Left hindlimb (tissue), 1 donor: Measurements from ENCODE around the gene TSPYL4.
A peak's percentile ranks its signal among the peaks of the same experiment; 100 is the strongest.
"Not testable (repeated sequence)": the region's sequence is repeated elsewhere in the genome, so short reads cannot be mapped to it uniquely, and the experiment has no call there.

ENCODE experiments used
- DNase-seq: peaks from one replicate; pipeline ENCODE4 v3.0.0-alpha.2; 2018

TSPYL4 gene

DNA sequence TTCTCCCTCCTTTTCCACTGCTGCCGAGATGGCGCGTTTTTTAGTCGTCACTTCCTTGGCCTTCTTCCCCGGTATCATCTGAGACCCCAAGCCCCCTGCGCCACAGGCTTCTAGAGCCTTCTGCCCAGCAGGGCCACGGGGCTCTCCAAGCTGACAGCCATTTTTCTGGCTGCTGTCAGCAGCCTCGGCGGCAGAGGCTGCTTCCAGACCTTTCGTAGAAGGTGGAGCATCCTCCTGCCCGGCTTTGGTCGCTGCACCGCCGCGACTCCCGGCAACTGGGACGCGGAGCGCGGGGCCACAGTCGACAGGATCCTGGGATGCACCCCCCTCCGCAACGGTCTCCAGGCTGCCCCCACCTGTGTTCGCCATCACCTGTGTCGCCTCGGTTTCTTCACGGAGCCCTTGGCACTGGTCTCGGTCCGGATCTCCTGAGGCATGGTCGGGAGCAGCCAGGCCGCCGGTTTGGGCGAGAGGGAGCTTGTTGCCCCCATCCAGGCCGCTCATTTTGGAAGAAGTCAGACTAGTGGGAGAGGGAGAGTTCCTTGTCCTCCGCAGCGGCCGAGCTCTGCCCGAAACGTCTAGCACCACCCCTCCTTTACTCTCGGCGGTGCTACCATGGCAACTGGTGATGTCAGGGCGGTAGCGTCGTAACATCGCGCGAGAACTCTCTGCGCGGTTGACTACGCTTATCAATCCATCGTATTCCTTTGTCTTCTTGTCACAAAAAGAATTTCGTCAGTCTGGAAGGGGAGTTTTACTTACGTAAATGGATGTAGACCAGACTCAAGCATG is at the start of gene TSPYL4:
TSS of gene TSPYL4 (minus strand) at position 571 of the 792 bp plus-strand sequence. CDS start at position 504, 67 bp downstream.
- DNase-seq = peak; percentile 96

DNA sequence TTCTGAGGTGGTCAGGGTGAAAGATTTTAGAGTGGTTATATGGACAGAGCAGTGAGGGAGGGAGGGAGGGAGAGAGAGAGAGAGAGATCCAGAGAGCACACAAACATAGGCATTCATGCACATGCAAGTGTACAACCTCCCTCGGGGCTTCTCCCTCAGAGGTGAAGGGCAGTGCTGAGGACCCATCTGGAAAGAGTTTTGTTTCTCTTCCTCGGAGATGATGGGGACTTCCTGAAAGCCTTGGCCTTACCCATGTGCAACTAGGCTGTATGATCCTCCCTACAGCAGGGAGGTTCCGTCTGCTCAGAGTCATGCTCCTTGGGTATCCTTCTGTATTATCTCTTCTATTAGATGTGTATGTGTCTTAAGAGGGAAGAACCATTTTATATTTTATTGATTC is 47.2 kb upstream of the TSPYL4 start:
- no peak for DNase-seq

DNA sequence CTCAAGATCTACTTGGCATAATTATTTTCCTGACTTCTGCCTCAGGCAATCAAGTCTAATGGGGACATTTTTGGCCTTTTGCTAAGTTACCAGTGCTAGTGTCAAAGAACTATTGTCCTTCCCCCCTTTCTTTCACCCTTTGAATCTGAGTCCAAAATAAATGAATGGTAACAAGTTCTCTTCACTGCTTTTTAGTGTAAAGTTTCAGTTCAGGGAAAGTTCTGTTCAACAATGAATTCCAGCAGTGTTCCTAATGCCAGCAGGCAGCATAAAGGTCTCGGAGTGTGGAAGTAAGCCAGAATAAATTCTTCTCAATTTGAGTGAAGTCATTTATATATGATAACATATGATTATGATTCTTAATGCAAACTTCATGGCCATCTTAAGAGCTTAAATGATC is 46.7 kb upstream of the TSPYL4 start:
- DNase-seq = no peak

- DNase-seq = no peak
These were observed 45.1 kb upstream of the TSPYL4 start for GRCh38 chr6:116298973-116299372.

DNA sequence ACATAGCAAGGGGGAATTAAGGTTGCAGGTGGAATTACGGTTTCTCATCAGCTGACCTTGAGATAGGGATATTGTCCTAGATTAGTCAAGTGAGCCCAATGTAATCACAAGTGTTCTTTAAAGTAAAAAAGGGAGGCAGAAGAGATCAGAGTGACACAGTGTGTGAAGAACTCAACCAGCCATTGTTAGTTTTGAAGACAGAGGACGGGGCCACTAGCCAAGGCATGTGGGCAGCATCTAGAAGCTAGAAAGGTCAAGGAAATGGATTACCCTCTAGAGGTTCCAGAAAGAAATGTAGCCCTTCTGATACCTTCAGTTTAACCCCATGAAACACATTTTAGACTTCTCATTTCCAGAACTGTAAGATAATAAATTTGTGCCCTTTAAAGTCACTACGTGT is 44.4 kb upstream of the TSPYL4 start:
- no peak for DNase-seq

DNA sequence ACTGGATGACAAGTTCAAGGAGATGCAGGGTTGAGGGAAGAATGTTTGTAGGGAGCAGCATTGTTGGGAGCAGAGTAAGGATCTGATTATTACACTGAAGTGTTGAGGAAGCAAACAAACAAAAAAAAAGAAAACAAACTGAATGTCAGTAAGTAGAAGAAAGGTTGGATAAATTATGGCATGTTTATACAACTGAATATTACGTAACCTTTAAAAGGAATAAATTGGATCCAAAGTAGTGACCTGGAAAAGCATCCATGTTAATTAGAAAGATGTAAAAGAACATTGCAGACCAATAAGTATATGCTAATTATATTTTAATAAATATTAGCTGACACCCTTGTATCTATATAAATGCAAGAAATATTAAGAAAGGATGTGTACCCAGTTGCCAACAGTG is 38.7 kb upstream of the TSPYL4 start:
- no peak for DNase-seq

GRCh38 chr6:116291701-116292396 is 38.0 kb upstream of the TSPYL4 start:
- no peak for DNase-seq

GRCh38 chr6:116290799-116291198 is 36.9 kb upstream of the TSPYL4 start:
- no peak for DNase-seq

DNA sequence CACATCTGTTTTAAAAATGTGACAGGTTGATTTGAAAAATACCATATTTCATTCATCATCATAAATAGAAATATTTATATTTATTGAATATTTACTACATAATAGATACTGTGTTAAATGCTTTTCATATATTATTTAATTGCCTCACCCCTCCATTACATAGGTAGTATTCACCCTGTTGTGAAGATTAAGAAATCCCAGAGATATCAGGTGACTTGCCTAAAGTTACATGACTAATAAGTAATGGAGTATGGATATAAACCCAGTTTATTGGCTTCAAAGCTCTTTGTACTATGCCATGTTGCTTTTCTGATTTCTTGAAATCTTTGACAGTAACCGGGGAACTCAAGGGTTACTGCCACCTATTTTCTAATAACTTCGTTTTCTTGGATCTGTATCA is 36.0 kb upstream of the TSPYL4 start:
- no peak for DNase-seq

- no peak for DNase-seq
These were observed 33.9 kb upstream of the TSPYL4 start for GRCh38 chr6:116287689-116288282.

- no peak for DNase-seq
These were observed 33.0 kb upstream of the TSPYL4 start for GRCh38 chr6:116286773-116287358.

DNA sequence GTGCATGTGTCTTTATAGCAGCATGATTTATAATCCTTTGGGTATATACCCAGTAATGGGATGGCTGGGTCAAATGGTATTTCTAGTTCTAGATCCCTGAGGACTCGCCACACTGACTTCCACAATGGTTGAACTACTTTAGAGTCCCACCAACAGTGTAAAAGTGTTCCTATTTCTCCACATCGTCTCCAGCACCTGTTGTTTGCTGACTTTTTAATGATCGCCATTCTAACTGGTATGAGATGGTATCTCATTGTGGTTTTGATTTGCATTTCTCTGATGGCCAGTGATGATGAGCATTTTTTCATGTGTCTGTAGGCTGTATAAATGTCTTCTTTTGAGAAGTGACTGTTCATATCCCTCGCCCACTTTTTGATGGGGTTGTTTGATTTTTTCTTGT is 31.1 kb upstream of the TSPYL4 start:
- not testable (repeated sequence) for DNase-seq

DNA sequence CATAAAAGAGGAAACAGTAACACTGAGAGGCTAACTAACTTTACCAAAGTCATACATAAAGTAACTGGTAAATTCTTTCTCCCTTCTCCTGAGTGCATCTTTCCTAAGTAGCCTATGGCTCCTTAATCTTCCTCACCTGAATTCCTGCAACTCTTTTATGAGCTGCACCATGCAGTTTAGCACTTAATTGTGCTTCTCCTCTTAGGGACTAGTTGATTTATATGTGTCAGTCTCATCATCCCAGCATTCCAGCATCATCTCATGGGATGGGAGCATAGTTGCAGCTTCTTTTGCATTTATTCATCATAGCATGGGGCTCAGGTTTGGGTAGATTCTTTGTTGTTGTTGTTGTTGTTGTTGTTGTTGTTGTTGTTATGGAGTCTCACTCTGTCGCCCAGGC is 29.3 kb upstream of the TSPYL4 start:
- DNase-seq = no peak

- DNase-seq = no peak
These were observed 28.8 kb upstream of the TSPYL4 start for GRCh38 chr6:116282698-116283097.

GRCh38 chr6:116280933-116281316 is 27.1 kb upstream of the TSPYL4 start:
- DNase-seq = no peak

DNA sequence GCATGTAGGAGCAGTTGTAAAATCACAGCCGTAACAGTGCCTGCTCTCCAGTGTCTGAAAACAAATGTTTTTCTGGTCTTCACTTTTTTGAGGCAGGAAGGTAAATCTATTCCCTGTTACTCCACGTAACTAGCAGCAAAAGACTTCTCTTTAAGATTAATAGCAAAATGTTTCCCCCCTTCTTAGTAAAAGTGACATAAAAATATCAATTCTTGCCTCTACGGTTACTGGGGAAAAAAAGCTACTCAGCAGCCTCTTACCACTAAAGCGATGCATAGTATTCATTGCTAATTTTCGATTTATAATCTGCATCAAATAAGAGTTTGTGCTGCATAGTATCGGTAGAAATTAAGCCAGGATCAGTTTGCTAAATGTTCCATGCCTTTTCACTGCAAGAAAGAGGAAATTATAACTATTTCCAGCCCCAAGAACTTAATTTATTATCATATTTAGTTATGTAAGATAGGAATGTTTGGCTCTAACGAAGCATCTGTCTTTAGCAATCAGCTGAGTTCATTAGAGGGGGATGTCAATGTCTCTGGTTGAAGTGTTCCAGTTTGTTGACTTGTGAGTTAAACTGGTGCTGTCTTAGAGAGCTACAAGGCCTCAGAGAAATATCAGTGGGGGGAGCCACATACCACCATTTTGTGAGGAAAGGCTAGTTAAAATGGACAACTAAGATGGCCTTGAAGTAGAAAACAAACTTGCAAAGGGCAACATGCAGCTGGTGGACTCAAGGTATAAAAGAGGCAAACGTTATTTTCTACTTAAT is 26.5 kb upstream of the TSPYL4 start:
- no peak for DNase-seq

GRCh38 chr6:116279232-116280160 is 25.6 kb upstream of the TSPYL4 start, which contains the start of gene TSPYL1:
TSPYL1 (minus strand) TSS chr6:116279930; CDS start chr6:116279830, 100 bp downstream.
- DNase-seq = peak; percentile 98

DNA sequence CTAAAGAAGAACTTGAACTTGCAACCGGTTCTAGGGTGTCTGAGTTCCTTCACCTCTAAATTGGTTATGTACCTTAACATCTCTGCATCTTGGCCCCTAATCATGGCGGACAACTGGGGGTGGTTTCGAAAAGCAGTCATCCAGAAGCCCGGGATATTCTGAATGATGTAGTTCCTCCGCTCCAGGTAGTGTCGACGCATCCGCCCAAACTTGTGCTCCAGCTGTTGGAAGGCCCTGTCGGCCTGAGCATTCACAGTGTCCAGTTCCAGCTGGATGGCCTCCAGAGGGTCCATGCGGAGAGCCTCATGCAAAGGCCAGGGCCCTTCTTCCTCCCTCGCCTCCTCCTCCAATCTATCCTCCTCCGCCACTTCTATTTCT is 25.0 kb upstream of the TSPYL4 start:
- no peak for DNase-seq

GRCh38 chr6:116278481-116278829 is 24.6 kb upstream of the TSPYL4 start:
- DNase-seq = no peak

- no peak for DNase-seq
These were observed 23.2 kb upstream of the TSPYL4 start for GRCh38 chr6:116277124-116277523.

GRCh38 chr6:116271149-116271708 is 17.4 kb upstream of the TSPYL4 start:
- no peak for DNase-seq
